ENCODE results near the gene PEF1. TPM values are rescaled to one million over a fixed set of nuclear protein-coding genes. Genes with fewer than 3 reads are reported as not detected.
A peak's percentile ranks its signal among the peaks of the same experiment; 100 is the strongest.

The PEF1 gene
- total RNA-seq, 4 donors from 2014 or later: 48.4 to 72.1 (median 61.9) TPM

GRCh38 chr1:31593770-31594632, 50.7 kb downstream of the PEF1 start:
- Histone ChIP-seq H3K27ac (no peak overlapping the region), H3K4me1 (no peaks in the 10 kb centered on the region), H3K4me3 (no peak overlapping the region), H3K9me3 (no peaks in the 10 kb centered on the region), H3K27me3 (no peaks in the 10 kb centered on the region), H3K36me3 (no peaks in the 10 kb centered on the region)
- intact Hi-C loops (cut with DNase I; ENCODE audit: low total_unique reads): no loop called here
- DNase-seq: peak; percentile 76 to 82
- peak; percentile 78 to 90 (median 84) for TF ChIP-seq CTCF (IDR thresholded peaks at IDR 0.05)
- no peak for TF ChIP-seq POLR2A (IDR thresholded peaks at IDR 0.05)

GRCh38 chr1:31593136-31593665, 51.5 kb downstream of the PEF1 start:
- Histone ChIP-seq H3K4me3 (no peak overlapping the region), H3K27me3 (no peaks in the 10 kb centered on the region), H3K27ac (no peak overlapping the region), H3K4me1 (peaks cover 0 to 5% of the 10 kb centered on the region in 2 donors), H3K36me3 (no peaks in the 10 kb centered on the region), H3K9me3 (no peaks in the 10 kb centered on the region)
- TF ChIP-seq POLR2A (IDR thresholded peaks at IDR 0.05): no peak
- no peak for TF ChIP-seq CTCF (IDR thresholded peaks at IDR 0.05)
- no peak for DNase-seq
- intact Hi-C loops (cut with DNase I; ENCODE audit: low total_unique reads): no loop called here

- Histone ChIP-seq H3K27me3 (no peaks in the 10 kb centered on the region), H3K36me3 (no peaks in the 10 kb centered on the region), H3K9me3 (no peaks in the 10 kb centered on the region), H3K4me3 (no peak overlapping the region), H3K27ac (peak overlapping the region in 1 of 2 donors; percentile 32), H3K4me1 (peaks cover 0 to 15% of the 10 kb centered on the region in 2 donors)
- DNase-seq: no peak
- intact Hi-C loops (cut with DNase I; ENCODE audit: low total_unique reads): no loop called here
- TF ChIP-seq CTCF (IDR thresholded peaks at IDR 0.05) (no peak), POLR2A (IDR thresholded peaks at IDR 0.05) (no peak)
Observed at GRCh38 chr1:31592132-31592531, 52.5 kb downstream of the PEF1 start.

GRCh38 chr1:31591425-31592093, 53.1 kb downstream of the PEF1 start:
- peak overlapping the region in 1 of 2 donors; percentile 32 for H3K27ac ChIP-seq
- intact Hi-C loops (cut with DNase I; ENCODE audit: low total_unique reads): no loop called here
- H3K9me3 ChIP-seq: no peaks in the 10 kb centered on the region
- no peak for TF ChIP-seq CTCF (IDR thresholded peaks at IDR 0.05)
- TF ChIP-seq POLR2A (IDR thresholded peaks at IDR 0.05): no peak
- H3K36me3 ChIP-seq: no peaks in the 10 kb centered on the region
- no peak overlapping the region for H3K4me3 ChIP-seq
- DNase-seq: no peak
- no peaks in the 10 kb centered on the region for H3K27me3 ChIP-seq
- H3K4me1 ChIP-seq: peaks cover 0 to 15% of the 10 kb centered on the region in 2 donors
